ENCODE measurements around the gene LAD1.

DNA sequence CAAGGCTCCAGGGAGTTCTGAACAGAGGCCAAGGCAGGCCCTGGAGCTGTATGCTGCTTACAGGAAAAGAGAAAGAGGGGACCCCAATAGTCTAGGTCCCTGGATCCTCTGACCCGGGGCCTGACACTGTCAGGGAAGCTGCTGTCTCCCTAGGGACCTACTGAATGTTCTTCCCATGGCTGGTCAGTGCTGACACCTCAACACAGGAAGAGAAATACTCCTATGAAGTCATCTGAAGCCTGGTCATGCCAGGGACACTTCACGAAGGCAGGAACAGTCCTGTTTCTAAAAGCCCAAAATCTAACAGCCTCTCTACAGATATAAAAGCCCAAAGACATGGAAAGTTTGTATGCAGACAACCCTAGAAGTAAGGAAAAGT is 1.7 kb upstream of the LAD1 start:
- TF ChIP-seq EP300 (IDR thresholded peaks at IDR 0.05) = no peak
- TF ChIP-seq POLR2A (IDR thresholded peaks at IDR 0.05) = no peak
- TF ChIP-seq, protein P1, sequence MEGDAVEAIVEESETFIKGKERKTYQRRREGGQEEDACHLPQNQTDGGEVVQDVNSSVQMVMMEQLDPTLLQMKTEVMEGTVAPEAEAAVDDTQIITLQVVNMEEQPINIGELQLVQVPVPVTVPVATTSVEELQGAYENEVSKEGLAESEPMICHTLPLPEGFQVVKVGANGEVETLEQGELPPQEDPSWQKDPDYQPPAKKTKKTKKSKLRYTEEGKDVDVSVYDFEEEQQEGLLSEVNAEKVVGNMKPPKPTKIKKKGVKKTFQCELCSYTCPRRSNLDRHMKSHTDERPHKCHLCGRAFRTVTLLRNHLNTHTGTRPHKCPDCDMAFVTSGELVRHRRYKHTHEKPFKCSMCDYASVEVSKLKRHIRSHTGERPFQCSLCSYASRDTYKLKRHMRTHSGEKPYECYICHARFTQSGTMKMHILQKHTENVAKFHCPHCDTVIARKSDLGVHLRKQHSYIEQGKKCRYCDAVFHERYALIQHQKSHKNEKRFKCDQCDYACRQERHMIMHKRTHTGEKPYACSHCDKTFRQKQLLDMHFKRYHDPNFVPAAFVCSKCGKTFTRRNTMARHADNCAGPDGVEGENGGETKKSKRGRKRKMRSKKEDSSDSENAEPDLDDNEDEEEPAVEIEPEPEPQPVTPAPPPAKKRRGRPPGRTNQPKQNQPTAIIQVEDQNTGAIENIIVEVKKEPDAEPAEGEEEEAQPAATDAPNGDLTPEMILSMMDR (IDR thresholded peaks at IDR 0.05) = no peak
- no peak for TF ChIP-seq POLR2AphosphoS5 (IDR thresholded peaks at IDR 0.05)

Data from suprapubic skin (tissue), 4 donors.